ENCODE measurements around the gene OR2A5.

GRCh38 chr7:144000020-144000419 is 48.7 kb upstream of the OR2A5 start, which contains the start of gene OR6B1:
- TF ChIP-seq CTCF (IDR thresholded peaks at IDR 0.05; ENCODE audit: poor library complexity, severe bottlenecking) (no peak), POLR2AphosphoS5 (IDR thresholded peaks at IDR 0.05) (no peak), TAF1 (IDR thresholded peaks at IDR 0.05; ENCODE audit: low read depth) (no peak), REST (IDR thresholded peaks at IDR 0.05; ENCODE audit: borderline replicate concordance) (no peak), MXI1 (conservative IDR thresholded peaks at IDR 0.05; ENCODE audit: poor library complexity, severe bottlenecking) (no peak), RAD21 (conservative IDR thresholded peaks at IDR 0.05) (no peak), EZH2 (IDR thresholded peaks at IDR 0.05; ENCODE audit: borderline replicate concordance, insufficient read depth, low read length, poor library complexity, severe bottlenecking) (no peak), EP300 (conservative IDR thresholded peaks at IDR 0.05; ENCODE audit: poor library complexity, severe bottlenecking) (no peak), SMC3 (conservative IDR thresholded peaks at IDR 0.05; ENCODE audit: poor library complexity) (no peak)
